Heart left ventricle (tissue), 16 donors: ENCODE data around the gene TIGD7. TPM values are rescaled to one million over a fixed set of nuclear protein-coding genes. Genes with fewer than 3 reads are reported as not detected.
"Not testable (repeated sequence)": the region's sequence is repeated elsewhere in the genome, so short reads cannot be mapped to it uniquely, and the experiment has no call there.

Experiments
- ATAC-seq, 4 donors: fragments of 200-7000 bp; cut with Tn5 transposase; one replicate each; pipeline ENCODE4 v1.9.1; 2020 to 2022; ENCODE audit warnings: moderate library complexity in 4 of 4, mild to moderate bottlenecking in 3 of 4, moderate number of reproducible peaks in 1 of 4
- DNase-seq, 5 donors: peaks; one replicate each; pipeline ENCODE4 v3.0.0-alpha.2; 2020
- H3K27ac ChIP-seq, 12 donors: fragments of 200-600 bp; sonication (generic) in 4 of 12; one replicate each; pipeline versions ENCODE4 v1.5.0 to v1.8.0; 2016 to 2022; ENCODE audit warnings: mild to moderate bottlenecking in 2 of 12
- H3K27me3 ChIP-seq, 9 donors: fragments of 200-600 bp; sonication (generic) in 2 of 9; one replicate each; pipeline versions ENCODE4 v1.5.1 to v1.8.0; 2016 to 2022; ENCODE audit warnings: mild to moderate bottlenecking in 3 of 9
- H3K36me3 ChIP-seq, 9 donors: fragments of 200-600 bp; sonication (generic) in 2 of 9; one replicate each; pipeline versions ENCODE4 v1.5.0 to v1.8.0; 2018 to 2022; ENCODE audit warnings: mild to moderate bottlenecking in 2 of 9
- H3K4me1 ChIP-seq, 12 donors: fragments of 200-600 bp; sonication (generic) in 4 of 12; one replicate each; pipeline versions ENCODE4 v1.5.0 to v1.8.0; 2016 to 2022; ENCODE audit warnings: mild to moderate bottlenecking in 3 of 12
- H3K4me3 ChIP-seq, 12 donors: fragments of 200-600 bp; sonication (generic) in 4 of 12; one replicate each; pipeline versions ENCODE4 v1.5.0 to v1.8.0; 2017 to 2022; ENCODE audit warnings: mild to moderate bottlenecking in 9 of 12, moderate library complexity in 4 of 12
- H3K9me3 ChIP-seq, 12 donors: fragments of 200-600 bp; sonication (generic) in 4 of 12; one replicate each; pipeline versions ENCODE4 v1.5.0 to v1.8.0; 2016 to 2022; ENCODE audit warnings: mild to moderate bottlenecking in 1 of 12
- POLR2A ChIP-seq, 2 donors: fragments of 450-650 bp; IDR thresholded peaks; one replicate each; pipeline ENCODE4 v1.6.1; 2017; ENCODE audit warnings: antibody characterized with exemption in 2 of 2, mild to moderate bottlenecking in 2 of 2, moderate library complexity in 2 of 2
- WGBS, 4 donors: extraction: QIAGEN DNeasy Blood & Tissue Kit in 2 of 4; methylation state at CpG; one replicate each; pipeline versions ENCODE4 v1.1.5 to v1.1.7; 2013 to 2018; 5-methylcytosine and 5-hydroxymethylcytosine counted together
- intact Hi-C, 10 donors: fragments of 100-400 bp; cut with DNase I; formaldehyde crosslinking; loops; one replicate each; pipeline versions ENCODE4 v1.11.1 to v1.14.2; 2022
- polyA plus RNA-seq, 2 donors: library from polyadenylated mRNA; stranded (reverse); fragments of 200-250 nt; gene quantifications; one replicate each; pipeline ENCODE4 v1.2.3, GENCODE V29; 2013
- total RNA-seq, 9 donors: library from RNA; depleted of rRNA in 2 of 9; stranded (reverse); fragments of >200 nt in 2 of 9; fragmentation: NEBNext Ultra II Directional in 3 of 9; extraction: Animal tissue kit (Norgen Biotek cat#: 25700) in 3 of 9; gene quantifications; one replicate each; pipeline versions ENCODE4 v1.1.0 to v1.2.4, GENCODE V29; 2016 to 2023
- TF ChIP-seq, protein P1 (sequence below), 12 donors: fragments of 200-600 bp; sonication (generic) in 4 of 12; IDR thresholded peaks; one replicate each; pipeline versions ENCODE4 v1.5.0 to v1.8.0; 2018 to 2022; ENCODE audit warnings: antibody characterized with exemption in 12 of 12, mild to moderate bottlenecking in 5 of 12
- donor health status: ischemic (EF 13 %, LVEDD 7.1; RV severe dilation, severe dysfunction).
- donor health status: healthy with polysubstance abuse.
- donor health status: DM: no; HTN: yes; CAD: no.
- donor health status: DM: no; HTN: no; CAD: no.
- donor health status: ischemic (EF 25% LVEDD 6.9; RV normal size, moderate dysfunction).
- donor health status: ischemic (EF 25% LVEDD 5.7; RV mildly dilated, moderate dysfunction).
- donor health status: healthy.
- donor health status: DM: yes; HTN: yes; CAD: no.
- donor health status: ischemic (EF 35%, LVEDD 5.7; RV mildly dilated, moderate dysfunction).
- donor health status: nonischemic (EF 11% LVEDD 7.7; RV severe dilation, severe dysfunction).
- donor health status: DM: yes; HTN: yes; CAD: no.
- donor health status: PGD.
- donor health status: ischemic (EF 29% LVEDD 5.4; RV normal size, mild dysfunction).
- donor health status: nonischemic (EF 23%, LVEDD 6.1; RV moderate dilation, normal function).

Gene TIGD7
- total and polyA plus RNA-seq, 11 donors = 2.9 to 10.4 (median 7.4) TPM

DNA sequence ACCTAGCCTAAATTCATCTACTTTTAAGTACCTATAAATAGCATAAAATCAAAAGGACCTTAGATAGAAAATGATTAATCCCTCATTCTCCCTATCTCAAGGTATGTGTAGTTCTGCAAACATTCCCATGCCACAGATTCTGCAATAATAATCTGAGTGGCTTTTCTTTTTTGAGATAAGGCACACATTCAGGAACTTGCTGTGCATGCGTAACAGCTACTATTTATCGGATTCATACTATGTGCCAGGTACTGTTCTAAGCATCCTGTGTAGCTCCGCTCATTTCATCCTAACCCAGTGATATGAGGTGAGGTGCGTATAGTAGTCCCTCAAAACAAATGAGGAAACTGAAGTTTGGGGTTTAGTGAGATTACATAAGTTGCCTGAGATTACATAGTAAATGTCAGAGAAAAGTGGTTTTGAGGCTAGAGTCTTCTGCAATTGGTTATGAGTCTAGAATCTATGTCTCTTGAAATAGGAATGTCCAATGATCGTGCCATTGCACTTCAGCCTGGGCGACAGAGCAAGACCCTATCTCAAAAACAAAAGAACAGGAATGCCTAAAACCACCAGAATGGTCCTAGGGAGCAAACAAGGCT, 23.9 kb downstream of the TIGD7 start:
- TF ChIP-seq, protein P1, sequence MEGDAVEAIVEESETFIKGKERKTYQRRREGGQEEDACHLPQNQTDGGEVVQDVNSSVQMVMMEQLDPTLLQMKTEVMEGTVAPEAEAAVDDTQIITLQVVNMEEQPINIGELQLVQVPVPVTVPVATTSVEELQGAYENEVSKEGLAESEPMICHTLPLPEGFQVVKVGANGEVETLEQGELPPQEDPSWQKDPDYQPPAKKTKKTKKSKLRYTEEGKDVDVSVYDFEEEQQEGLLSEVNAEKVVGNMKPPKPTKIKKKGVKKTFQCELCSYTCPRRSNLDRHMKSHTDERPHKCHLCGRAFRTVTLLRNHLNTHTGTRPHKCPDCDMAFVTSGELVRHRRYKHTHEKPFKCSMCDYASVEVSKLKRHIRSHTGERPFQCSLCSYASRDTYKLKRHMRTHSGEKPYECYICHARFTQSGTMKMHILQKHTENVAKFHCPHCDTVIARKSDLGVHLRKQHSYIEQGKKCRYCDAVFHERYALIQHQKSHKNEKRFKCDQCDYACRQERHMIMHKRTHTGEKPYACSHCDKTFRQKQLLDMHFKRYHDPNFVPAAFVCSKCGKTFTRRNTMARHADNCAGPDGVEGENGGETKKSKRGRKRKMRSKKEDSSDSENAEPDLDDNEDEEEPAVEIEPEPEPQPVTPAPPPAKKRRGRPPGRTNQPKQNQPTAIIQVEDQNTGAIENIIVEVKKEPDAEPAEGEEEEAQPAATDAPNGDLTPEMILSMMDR (IDR thresholded peaks at IDR 0.05) = no peak
- no peak for TF ChIP-seq POLR2A (IDR thresholded peaks at IDR 0.05)
- no peak overlapping the region for H3K27ac ChIP-seq
- peak overlapping the region in 1 of 12 donors; percentile 98 for H3K4me3 ChIP-seq
- peaks cover 0 to 22% (median 2%) of the 10 kb centered on the region in 12 donors for H3K9me3 ChIP-seq
- no peak for DNase-seq
- intact Hi-C loops = loop anchor here in 7 of 10 donors (5.0 to 10.0 kb wide), 6 partner anchors 47 to 223 kb away; partner anchors contain the start of genes CLUAP1 (in 3 of the 7) and ZNF200 (in 1 of the 7)
- peaks cover 0 to 30% (median 24%) of the 10 kb centered on the region in 12 donors for H3K4me1 ChIP-seq
- H3K36me3 ChIP-seq = peaks cover 0 to 17% (median 9%) of the 10 kb centered on the region in 9 donors
- WGBS, 4 donors = 91 to 94% (median 92%) methylated on average over 6 of the region's 6 CpGs
- H3K27me3 ChIP-seq = no peaks in the 10 kb centered on the region
- ATAC-seq = no peak

DNA sequence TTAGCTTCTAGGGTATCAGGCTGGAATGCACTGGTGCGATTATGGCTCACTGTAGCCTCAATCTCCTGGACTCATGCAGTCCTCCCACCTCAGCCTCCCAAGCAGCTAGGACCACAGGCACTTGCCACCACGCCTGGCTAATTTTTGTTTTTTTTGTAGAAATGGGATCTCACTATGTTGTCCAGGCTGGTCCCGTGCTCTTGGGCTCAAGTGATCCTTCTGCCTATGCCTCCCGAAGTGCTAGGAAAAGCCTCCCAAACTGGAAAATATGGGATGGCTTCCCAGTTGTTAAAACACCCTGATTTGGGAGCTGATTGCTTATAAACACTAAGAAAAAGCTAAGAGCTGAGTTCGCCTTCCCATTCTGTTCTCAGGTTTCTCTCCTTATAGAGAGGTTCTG, 28.6 kb downstream of the TIGD7 start:
- Histone ChIP-seq H3K36me3 (no peaks in the 10 kb centered on the region), H3K9me3 (peaks cover 0 to 42% (median 0%) of the 10 kb centered on the region in 12 donors), H3K4me1 (peaks cover 0 to 2% (median under 1%) of the 10 kb centered on the region in 12 donors), H3K27ac (no peak overlapping the region), H3K4me3 (no peak overlapping the region), H3K27me3 (no peaks in the 10 kb centered on the region)
- no peak for ATAC-seq
- DNase-seq = no peak
- TF ChIP-seq POLR2A (IDR thresholded peaks at IDR 0.05) = no peak
- TF ChIP-seq, protein P1 (IDR thresholded peaks at IDR 0.05) = no peak
- intact Hi-C loops = no loop called here
- 80 to 89% (median 86%) methylated on average over 5 of the region's 5 CpGs for WGBS, 4 donors

DNA sequence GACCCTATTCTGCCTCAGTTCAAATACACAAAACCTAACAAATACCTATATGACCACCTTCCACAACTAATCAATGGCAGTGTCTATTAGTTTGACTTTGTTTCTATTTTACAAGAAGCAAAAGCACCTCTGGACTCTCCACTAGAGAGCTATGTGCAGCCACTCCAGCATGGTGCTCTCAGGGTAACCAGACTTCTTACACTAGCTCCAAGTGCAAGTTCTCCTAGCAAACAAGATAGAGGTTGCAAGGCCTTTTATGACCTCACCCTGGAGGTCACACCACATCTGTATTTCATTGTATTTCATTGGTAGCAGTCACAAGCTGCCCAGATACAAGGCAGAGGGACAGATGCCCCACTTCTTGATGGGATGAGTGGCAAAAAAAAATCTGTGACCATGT, 30.3 kb downstream of the TIGD7 start:
- Histone ChIP-seq H3K27me3 (no peaks in the 10 kb centered on the region), H3K27ac (no peak overlapping the region), H3K36me3 (no peaks in the 10 kb centered on the region), H3K9me3 (peaks cover 0 to 54% (median 0%) of the 10 kb centered on the region in 12 donors), H3K4me3 (no peak overlapping the region), H3K4me1 (no peaks in the 10 kb centered on the region)
- intact Hi-C loops = no loop called here
- TF ChIP-seq POLR2A (IDR thresholded peaks at IDR 0.05) = no peak
- TF ChIP-seq, protein P1 (IDR thresholded peaks at IDR 0.05) = no peak
- no peak for DNase-seq
- no peak for ATAC-seq

DNA sequence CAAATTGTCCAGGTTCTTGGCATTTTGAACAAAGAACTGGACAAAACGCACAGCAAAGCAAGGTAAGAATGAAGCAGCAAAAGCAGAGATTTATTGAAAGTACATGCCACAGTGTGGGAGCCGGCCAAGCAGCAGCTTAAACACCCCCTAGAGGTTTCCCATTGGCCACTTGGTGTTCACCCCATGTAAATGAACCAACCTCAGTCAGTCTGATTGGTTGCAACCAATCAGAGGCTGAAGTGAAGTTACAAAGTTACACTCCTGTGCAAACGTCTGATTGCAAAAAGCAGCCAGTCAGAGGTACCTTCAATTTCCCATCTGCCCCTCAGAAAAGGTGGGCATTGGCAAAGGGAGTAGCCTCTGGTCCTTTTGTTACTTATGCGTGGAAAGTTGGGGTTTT, 30.7 kb downstream of the TIGD7 start:
- intact Hi-C loops = no loop called here
- no peak overlapping the region for H3K27ac ChIP-seq
- H3K4me3 ChIP-seq = no peak overlapping the region
- 59 to 69% (median 64%) methylated on average over 4 of the region's 4 CpGs for WGBS, 4 donors
- no peaks in the 10 kb centered on the region for H3K27me3 ChIP-seq
- H3K9me3 ChIP-seq = peaks cover 0 to 59% (median 0%) of the 10 kb centered on the region in 12 donors
- H3K36me3 ChIP-seq = no peaks in the 10 kb centered on the region
- DNase-seq = no peak
- ATAC-seq = no peak
- H3K4me1 ChIP-seq = no peaks in the 10 kb centered on the region
- TF ChIP-seq POLR2A (IDR thresholded peaks at IDR 0.05) = no peak

DNA sequence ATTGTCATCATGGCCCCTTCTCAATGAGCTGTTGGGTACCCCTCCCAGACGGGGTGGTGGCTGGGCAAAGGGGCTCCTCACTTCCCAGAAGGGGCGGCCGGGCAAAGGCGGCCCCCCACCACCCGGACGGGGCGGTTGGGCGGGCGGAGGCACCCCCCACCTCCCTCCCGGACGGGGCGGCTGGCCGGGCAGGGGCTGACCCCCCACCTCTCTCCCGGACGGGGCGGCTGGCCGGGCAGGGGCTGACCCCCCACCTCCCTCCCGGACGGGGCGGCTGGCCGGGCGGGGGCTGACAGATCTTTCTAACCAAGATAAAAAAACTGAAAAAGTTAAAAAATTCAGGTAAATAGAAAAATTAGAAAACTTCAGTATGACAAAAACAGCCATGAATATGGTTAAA, 33.9 kb downstream of the TIGD7 start:
- intact Hi-C loops, ATAC-seq: not testable (repeated sequence)
- 94 to 98% (median 95%) methylated on average over 22 of the region's 22 CpGs for WGBS, 4 donors

DNA sequence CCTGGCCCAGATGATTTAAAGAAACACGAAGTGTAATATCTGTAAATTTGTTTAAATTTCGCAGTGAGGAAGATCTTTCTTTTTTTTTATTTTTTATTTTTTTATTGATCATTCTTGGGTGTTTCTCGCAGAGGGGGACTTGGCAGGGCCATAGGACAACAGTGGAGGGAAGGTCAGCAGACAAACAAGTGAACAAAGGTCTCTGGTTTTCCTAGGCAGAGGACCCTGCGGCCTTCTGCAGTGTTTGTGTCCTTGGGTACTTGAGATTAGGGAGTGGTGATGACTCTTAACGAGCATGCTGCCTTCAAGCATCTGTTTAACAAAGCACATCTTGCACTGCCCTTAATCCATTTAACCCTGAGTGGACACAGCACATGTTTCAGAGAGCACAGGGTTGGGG, 34.5 kb downstream of the TIGD7 start:
- WGBS, 4 donors = 79 to 82% (median 80%) methylated on average over 5 of the region's 5 CpGs
- H3K27ac ChIP-seq, DNase-seq, intact Hi-C loops, H3K27me3 ChIP-seq, ATAC-seq, H3K4me3 ChIP-seq: not testable (repeated sequence)
- peaks cover 0 to 13% (median 2%) of the 10 kb centered on the region in 12 donors for H3K4me1 ChIP-seq
- peaks cover 0 to 91% (median 8%) of the 10 kb centered on the region in 12 donors for H3K9me3 ChIP-seq
- H3K36me3 ChIP-seq = peaks cover 0 to 27% (median 9%) of the 10 kb centered on the region in 9 donors

More for the DNA sequence above, 33.9 kb downstream of the TIGD7 start:
- not testable (repeated sequence) for DNase-seq, H3K27ac ChIP-seq, H3K27me3 ChIP-seq, H3K4me3 ChIP-seq
- peaks cover 0 to 86% (median 7%) of the 10 kb centered on the region in 12 donors for H3K9me3 ChIP-seq
- peaks cover 0 to 10% (median 0%) of the 10 kb centered on the region in 12 donors for H3K4me1 ChIP-seq
- H3K36me3 ChIP-seq = peaks cover 0 to 23% (median 6%) of the 10 kb centered on the region in 9 donors
